WTC11 (cell line): ENCODE data around the gene CEP57L1. TPM values are rescaled to one million over a fixed set of nuclear protein-coding genes. Genes with fewer than 3 reads are reported as not detected.

Experiments used
- ATAC-seq: fragments of 200-7000 bp; cut with Tn5 transposase; 2 replicates; pipeline ENCODE4 v1.10.0; 2021; ENCODE audit warnings: mild to moderate bottlenecking, moderate library complexity
- CTCF ChIA-PET: fragments of 300-600 bp; sonication (Branson Sonifier 250); formaldehyde crosslinking; loops from one replicate; lab custom pipeline; 2021; ENCODE audit warnings: antibody characterized with exemption; lab: Charles Lee
- POLR2A ChIA-PET: fragments of 350-600 bp; sonication (Branson Sonifier 250); formaldehyde crosslinking; loops from one replicate; lab custom pipeline; 2021; ENCODE audit warnings: antibody characterized with exemption; lab: Charles Lee
- DNase-seq: peaks from one replicate; pipeline ENCODE4 v3.0.0; 2021; ENCODE audit warnings: low spot score
- H3K27ac Mint-ChIP-seq: 2 replicates; pipeline ENCODE4 v1.8.0; 2021; ENCODE audit warnings: mixed read lengths
- H3K27me3 Mint-ChIP-seq: 2 replicates; pipeline ENCODE4 v1.8.0; 2021; ENCODE audit warnings: low read depth, mild to moderate bottlenecking, moderate library complexity, mixed read lengths
- H3K36me3 Mint-ChIP-seq: 2 replicates; pipeline ENCODE4 v1.8.0; 2021; ENCODE audit warnings: mixed read lengths
- H3K4me1 Mint-ChIP-seq: 2 replicates; pipeline ENCODE4 v1.8.0; 2022; ENCODE audit warnings: mixed read lengths
- H3K4me3 Mint-ChIP-seq: 2 replicates; pipeline ENCODE4 v1.8.0; 2021; ENCODE audit warnings: mild to moderate bottlenecking, moderate library complexity, mixed read lengths
- H3K9me3 Mint-ChIP-seq: 2 replicates; pipeline ENCODE4 v1.8.0; 2021; ENCODE audit warnings: mixed read lengths
- ATF3 ChIP-seq: sonication (generic); formaldehyde crosslinking; conservative IDR thresholded peaks from 2 replicates; pipeline ENCODE4 v1.8.1; 2022; ENCODE audit warnings: mild to moderate bottlenecking, missing genetic modification reagents
- CREB1 ChIP-seq: sonication (generic); formaldehyde crosslinking; IDR thresholded peaks from 2 replicates; pipeline ENCODE4 v1.8.0; 2023; ENCODE audit warnings: mild to moderate bottlenecking, missing genetic modification reagents
- EMX1 ChIP-seq: fragments of 250-450 bp; sonication (Bioruptor Pico); IDR thresholded peaks from 2 replicates; pipeline ENCODE4 v1.8.0; 2021; ENCODE audit warnings: mild to moderate bottlenecking
- JAZF1 ChIP-seq: fragments of 250-450 bp; sonication (Bioruptor Pico); IDR thresholded peaks from 2 replicates; pipeline ENCODE4 v1.9.0; 2021; ENCODE audit warnings: moderate library complexity, mild to moderate bottlenecking, inconsistent platforms
- SP1 ChIP-seq: sonication (generic); formaldehyde crosslinking; conservative IDR thresholded peaks from 2 replicates; pipeline ENCODE4 v1.8.1; 2022; ENCODE audit warnings: missing genetic modification reagents
- STAT6 ChIP-seq: sonication (generic); formaldehyde crosslinking; conservative IDR thresholded peaks from 2 replicates; pipeline ENCODE4 v1.8.1; 2023; ENCODE audit warnings: mild to moderate bottlenecking, low read depth, missing genetic modification reagents, moderate library complexity
- TEAD1 ChIP-seq: sonication (generic); formaldehyde crosslinking; IDR thresholded peaks from 2 replicates; pipeline ENCODE4 v1.8.0; 2022; ENCODE audit warnings: mild to moderate bottlenecking, missing genetic modification reagents
- ZNF121 ChIP-seq: sonication (generic); formaldehyde crosslinking; IDR thresholded peaks from 2 replicates; pipeline ENCODE4 v1.8.0; 2023; ENCODE audit warnings: missing genetic modification reagents
- ZNF532 ChIP-seq: fragments of 250-450 bp; sonication (Bioruptor Pico); IDR thresholded peaks from 2 replicates; pipeline ENCODE4 v1.9.0; 2021; ENCODE audit warnings: mild to moderate bottlenecking, borderline replicate concordance
- total RNA-seq: library from RNA; stranded (reverse); gene quantifications from 3 replicates; pipeline ENCODE4 v1.2.3, GENCODE V29; 2021
- TF ChIP-seq, protein P1 (sequence below): sonication (generic); formaldehyde crosslinking; IDR thresholded peaks from 2 replicates; pipeline ENCODE4 v1.8.1; 2023; ENCODE audit warnings: mild to moderate bottlenecking, missing genetic modification reagents, borderline replicate concordance
- TF ChIP-seq, protein P2 (sequence below): sonication (generic); formaldehyde crosslinking; IDR thresholded peaks from 2 replicates; pipeline ENCODE4 v1.8.1; 2023; ENCODE audit warnings: mild to moderate bottlenecking, moderate library complexity, missing genetic modification reagents
- TF ChIP-seq, protein P3 (sequence below): fragments of 250-450 bp; sonication (Bioruptor Pico); IDR thresholded peaks from 2 replicates; pipeline ENCODE4 v1.9.0; 2021; ENCODE audit warnings: moderate library complexity, mild to moderate bottlenecking, inconsistent platforms, borderline replicate concordance
- TF ChIP-seq, protein P4 (sequence below): sonication (generic); formaldehyde crosslinking; IDR thresholded peaks from 2 replicates; pipeline ENCODE4 v1.8.1; 2022; ENCODE audit warnings: mild to moderate bottlenecking, moderate library complexity, missing genetic modification reagents

The CEP57L1 gene
- total RNA-seq, 1 experiment from 2014 or later = 13.1 TPM

- TF ChIP-seq, protein P1, sequence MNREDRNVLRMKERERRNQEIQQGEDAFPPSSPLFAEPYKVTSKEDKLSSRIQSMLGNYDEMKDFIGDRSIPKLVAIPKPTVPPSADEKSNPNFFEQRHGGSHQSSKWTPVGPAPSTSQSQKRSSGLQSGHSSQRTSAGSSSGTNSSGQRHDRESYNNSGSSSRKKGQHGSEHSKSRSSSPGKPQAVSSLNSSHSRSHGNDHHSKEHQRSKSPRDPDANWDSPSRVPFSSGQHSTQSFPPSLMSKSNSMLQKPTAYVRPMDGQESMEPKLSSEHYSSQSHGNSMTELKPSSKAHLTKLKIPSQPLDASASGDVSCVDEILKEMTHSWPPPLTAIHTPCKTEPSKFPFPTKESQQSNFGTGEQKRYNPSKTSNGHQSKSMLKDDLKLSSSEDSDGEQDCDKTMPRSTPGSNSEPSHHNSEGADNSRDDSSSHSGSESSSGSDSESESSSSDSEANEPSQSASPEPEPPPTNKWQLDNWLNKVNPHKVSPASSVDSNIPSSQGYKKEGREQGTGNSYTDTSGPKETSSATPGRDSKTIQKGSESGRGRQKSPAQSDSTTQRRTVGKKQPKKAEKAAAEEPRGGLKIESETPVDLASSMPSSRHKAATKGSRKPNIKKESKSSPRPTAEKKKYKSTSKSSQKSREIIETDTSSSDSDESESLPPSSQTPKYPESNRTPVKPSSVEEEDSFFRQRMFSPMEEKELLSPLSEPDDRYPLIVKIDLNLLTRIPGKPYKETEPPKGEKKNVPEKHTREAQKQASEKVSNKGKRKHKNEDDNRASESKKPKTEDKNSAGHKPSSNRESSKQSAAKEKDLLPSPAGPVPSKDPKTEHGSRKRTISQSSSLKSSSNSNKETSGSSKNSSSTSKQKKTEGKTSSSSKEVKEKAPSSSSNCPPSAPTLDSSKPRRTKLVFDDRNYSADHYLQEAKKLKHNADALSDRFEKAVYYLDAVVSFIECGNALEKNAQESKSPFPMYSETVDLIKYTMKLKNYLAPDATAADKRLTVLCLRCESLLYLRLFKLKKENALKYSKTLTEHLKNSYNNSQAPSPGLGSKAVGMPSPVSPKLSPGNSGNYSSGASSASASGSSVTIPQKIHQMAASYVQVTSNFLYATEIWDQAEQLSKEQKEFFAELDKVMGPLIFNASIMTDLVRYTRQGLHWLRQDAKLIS (CRISPR knock-in tag) = no peak
- TF ChIP-seq, all 79 proteins: peak for 0
Measured at GRCh38 chr6:109197061-109197460, 101.8 kb downstream of the CEP57L1 start (continued).

DNA sequence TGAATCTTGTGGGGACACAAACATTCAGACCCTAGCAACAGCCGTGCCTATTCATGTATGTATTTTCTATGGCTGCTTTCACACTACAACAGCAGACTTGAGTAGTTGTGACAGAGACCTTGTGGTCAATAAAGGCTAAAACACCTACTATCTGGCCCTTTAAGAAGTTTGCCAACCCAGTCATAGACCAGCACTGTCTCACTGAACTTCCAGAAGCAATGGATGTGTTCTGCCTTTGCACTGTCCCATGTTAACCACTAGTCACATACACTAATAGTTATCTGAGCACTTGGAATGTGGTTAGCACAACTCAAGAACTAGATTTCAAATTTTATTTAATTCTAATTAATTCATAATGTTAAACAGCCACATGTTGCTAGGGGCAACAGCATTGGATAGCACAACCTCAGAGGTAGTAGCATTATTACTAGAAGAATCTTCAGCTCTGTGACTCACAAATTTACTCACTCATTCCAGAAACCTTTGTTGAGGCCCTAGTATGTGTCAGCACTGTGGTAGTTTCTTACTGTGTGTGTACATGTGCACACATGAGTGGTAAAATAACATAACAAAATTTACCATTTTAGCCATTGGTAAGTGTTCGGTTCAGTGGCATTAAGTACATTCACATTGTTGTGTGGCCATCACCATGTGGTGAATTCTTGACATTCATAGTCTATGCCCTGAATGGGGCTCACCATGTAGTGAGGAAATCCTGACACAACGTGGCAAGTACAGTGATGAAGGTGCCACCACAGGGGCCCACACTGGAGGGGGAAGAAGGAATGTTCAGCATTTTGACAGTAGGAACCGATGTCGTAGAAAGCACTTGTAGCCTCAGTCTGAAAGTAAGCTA is 107.3 kb downstream of the CEP57L1 start:
- Mint-ChIP-seq H3K27ac (no peak overlapping the region), H3K27me3 (no peaks in the 10 kb centered on the region), H3K36me3 (no peaks in the 10 kb centered on the region), H3K4me3 (no peak overlapping the region), H3K4me1 (no peaks in the 10 kb centered on the region), H3K9me3 (peaks cover 13% of the 10 kb centered on the region)
- TF ChIP-seq, protein P2, sequence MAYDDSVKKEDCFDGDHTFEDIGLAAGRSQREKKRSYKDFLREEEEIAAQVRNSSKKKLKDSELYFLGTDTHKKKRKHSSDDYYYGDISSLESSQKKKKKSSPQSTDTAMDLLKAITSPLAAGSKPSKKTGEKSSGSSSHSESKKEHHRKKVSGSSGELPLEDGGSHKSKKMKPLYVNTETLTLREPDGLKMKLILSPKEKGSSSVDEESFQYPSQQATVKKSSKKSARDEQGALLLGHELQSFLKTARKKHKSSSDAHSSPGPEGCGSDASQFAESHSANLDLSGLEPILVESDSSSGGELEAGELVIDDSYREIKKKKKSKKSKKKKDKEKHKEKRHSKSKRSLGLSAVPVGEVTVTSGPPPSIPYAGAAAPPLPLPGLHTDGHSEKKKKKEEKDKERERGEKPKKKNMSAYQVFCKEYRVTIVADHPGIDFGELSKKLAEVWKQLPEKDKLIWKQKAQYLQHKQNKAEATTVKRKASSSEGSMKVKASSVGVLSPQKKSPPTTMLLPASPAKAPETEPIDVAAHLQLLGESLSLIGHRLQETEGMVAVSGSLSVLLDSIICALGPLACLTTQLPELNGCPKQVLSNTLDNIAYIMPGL = no peak
- no peak for TF ChIP-seq ZNF121 (CRISPR knock-in tag)
- DNase-seq (no peak), ATAC-seq (no peak; the same call in 1 of the 2 replicates)
- ChIA-PET CTCF (no interaction called here), POLR2A (no interaction called here)

DNA sequence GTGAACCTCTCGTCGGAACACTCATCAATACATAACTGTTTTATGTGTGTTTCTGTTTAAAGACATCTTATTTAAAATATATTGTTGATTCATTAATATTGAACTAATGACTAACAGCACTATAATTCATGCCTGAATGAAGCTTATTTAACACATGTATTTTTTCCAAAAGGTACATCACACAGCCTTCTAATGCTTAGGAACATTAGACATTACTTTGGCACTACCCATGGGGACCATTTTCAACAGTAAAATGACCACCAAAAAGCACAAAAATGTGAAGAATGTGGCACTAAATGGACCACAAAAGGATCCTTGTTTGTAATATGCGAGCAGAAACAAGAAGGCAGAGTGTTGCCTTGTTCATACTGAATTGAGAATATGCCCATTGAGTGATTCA is 109.2 kb downstream of the CEP57L1 start:
- DNase-seq = no peak
- H3K4me3 Mint-ChIP-seq = no peak overlapping the region
- H3K36me3 Mint-ChIP-seq = no peaks in the 10 kb centered on the region
- H3K4me1 Mint-ChIP-seq = no peaks in the 10 kb centered on the region
- TF ChIP-seq STAT6 (CRISPR knock-in tag) (no peak), EMX1 (CRISPR knock-in tag) (no peak), SP1 (CRISPR knock-in tag) (no peak)
- ChIA-PET POLR2A (no interaction called here), CTCF (no interaction called here)
- peaks cover 13% of the 10 kb centered on the region for H3K9me3 Mint-ChIP-seq
- no peak for ATAC-seq
- no peaks in the 10 kb centered on the region; the same call in 1 of the 2 replicates for H3K27me3 Mint-ChIP-seq
- no peak overlapping the region for H3K27ac Mint-ChIP-seq

- H3K27me3 Mint-ChIP-seq = no peaks in the 10 kb centered on the region; the same call in 1 of the 2 replicates
- no peak overlapping the region for H3K27ac Mint-ChIP-seq
- DNase-seq = no peak
- H3K4me1 Mint-ChIP-seq = no peaks in the 10 kb centered on the region
- POLR2A ChIA-PET = no interaction called here
- CTCF ChIA-PET = no interaction called here
- no peak for ATAC-seq
- peaks cover 14% of the 10 kb centered on the region; the same call in 1 of the 2 replicates for H3K9me3 Mint-ChIP-seq
- no peaks in the 10 kb centered on the region for H3K36me3 Mint-ChIP-seq
- no peak overlapping the region for H3K4me3 Mint-ChIP-seq
- TF ChIP-seq CREB1 (CRISPR knock-in tag) = no peak
- no peak for TF ChIP-seq ZNF532
- TF ChIP-seq TEAD1 = no peak
- TF ChIP-seq ATF3 (CRISPR knock-in tag) = no peak
- TF ChIP-seq, protein P3, sequence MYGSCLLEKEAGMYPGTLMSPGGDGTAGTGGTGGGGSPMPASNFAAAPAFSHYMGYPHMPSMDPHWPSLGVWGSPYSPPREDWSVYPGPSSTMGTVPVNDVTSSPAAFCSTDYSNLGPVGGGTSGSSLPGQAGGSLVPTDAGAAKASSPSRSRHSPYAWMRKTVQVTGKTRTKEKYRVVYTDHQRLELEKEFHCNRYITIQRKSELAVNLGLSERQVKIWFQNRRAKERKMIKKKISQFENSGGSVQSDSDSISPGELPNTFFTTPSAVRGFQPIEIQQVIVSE (CRISPR knock-in tag) = no peak
- TF ChIP-seq, protein P4, sequence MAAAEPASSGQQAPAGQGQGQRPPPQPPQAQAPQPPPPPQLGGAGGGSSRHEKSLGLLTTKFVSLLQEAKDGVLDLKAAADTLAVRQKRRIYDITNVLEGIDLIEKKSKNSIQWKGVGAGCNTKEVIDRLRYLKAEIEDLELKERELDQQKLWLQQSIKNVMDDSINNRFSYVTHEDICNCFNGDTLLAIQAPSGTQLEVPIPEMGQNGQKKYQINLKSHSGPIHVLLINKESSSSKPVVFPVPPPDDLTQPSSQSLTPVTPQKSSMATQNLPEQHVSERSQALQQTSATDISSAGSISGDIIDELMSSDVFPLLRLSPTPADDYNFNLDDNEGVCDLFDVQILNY = no peak
- no peak for TF ChIP-seq JAZF1 (CRISPR knock-in tag)
Measured at GRCh38 chr6:109212683-109213082, 117.4 kb downstream of the CEP57L1 start.
